H1 (cell line): ENCODE data around the gene PLXNA4. TPM values are rescaled to one million over a fixed set of nuclear protein-coding genes. Genes with fewer than 3 reads are reported as not detected.

Experiments used
- CTCF ChIA-PET: fragments of 300-600 bp; sonication (Branson Sonifier 250); formaldehyde crosslinking; loops from one replicate; lab custom pipeline; 2021; ENCODE audit not compliant: partially characterized antibody; lab: Charles Lee
- POLR2A ChIA-PET: fragments of 300-600 bp; sonication (Branson Sonifier 250); formaldehyde crosslinking; loops from one replicate; lab custom pipeline; 2021; ENCODE audit warnings: inconsistent platforms; ENCODE audit not compliant: partially characterized antibody; lab: Charles Lee
- DNase-seq, 2 experiments: peaks; one replicate each; pipeline versions ENCODE4 v3.0.0 to v3.0.0-alpha.2; 2010 to 2022; ENCODE audit warnings: low spot score in 2 of 2, low read depth in 1 of 2, mixed read lengths in 1 of 2
- FAIRE-seq: peaks from 2 replicates; lab custom pipeline; 2011; peaks lifted over from hg19 to GRCh38; lab: Jason Lieb, UNC
- H2AFZ ChIP-seq: 2 replicates; pipeline ENCODE4 v1.8.1; 2012; ENCODE audit warnings: low read length, inconsistent platforms
- H2AK5ac ChIP-seq: 2 replicates; pipeline ENCODE4 v1.6.1; 2013; ENCODE audit warnings: low read depth, low read length
- H2BK120ac ChIP-seq: replicated peaks from 2 replicates; pipeline ENCODE3; 2013; ENCODE audit warnings: low read depth, low read length, inconsistent platforms
- H2BK12ac ChIP-seq: 2 replicates; pipeline ENCODE4 v1.6.1; 2013; ENCODE audit warnings: low read depth, low read length
- H2BK15ac ChIP-seq: 2 replicates; pipeline ENCODE4 v1.6.1; 2013; ENCODE audit warnings: low read length
- H2BK20ac ChIP-seq: 2 replicates; pipeline ENCODE4 v1.6.1; 2013; ENCODE audit warnings: low read length
- H2BK5ac ChIP-seq: 2 replicates; pipeline ENCODE4 v1.6.1; 2013; ENCODE audit warnings: low read depth, low read length
- H3K14ac ChIP-seq: 2 replicates; pipeline ENCODE4 v1.6.1; 2013; ENCODE audit warnings: inconsistent platforms; ENCODE audit not compliant: insufficient read length
- H3K18ac ChIP-seq: 2 replicates; pipeline ENCODE4 v1.6.1; 2013; ENCODE audit warnings: low read length; ENCODE audit errors: extremely low read depth
- H3K23ac ChIP-seq: 2 replicates; pipeline ENCODE4 v1.6.1; 2013; ENCODE audit warnings: inconsistent platforms; ENCODE audit not compliant: insufficient read length
- H3K23me2 ChIP-seq: 2 replicates; pipeline ENCODE4 v1.6.1; 2013; ENCODE audit warnings: low read depth, low read length
- H3K27ac ChIP-seq: 2 replicates; pipeline ENCODE4 v1.6.1; 2011; ENCODE audit warnings: low read depth, low read length, inconsistent platforms
- H3K27me3 ChIP-seq, 4 experiments: replicated peaks in 1 of 4; 1 replicate in 1 of 4; 2 replicates in 3 of 4; pipeline versions ENCODE4 v1.6.1 to v1.8.1; 2011 to 2013; ENCODE audit warnings: low read length in 3 of 4, mild to moderate bottlenecking in 3 of 4, inconsistent platforms in 2 of 4, mixed read lengths in 2 of 4, moderate library complexity in 1 of 4; ENCODE audit not compliant: control insufficient read depth in 3 of 4, insufficient read depth in 3 of 4; ENCODE audit errors: extremely low read depth in 1 of 4
- H3K36me3 ChIP-seq, 4 experiments: 2 replicates each; pipeline versions ENCODE4 v1.6.1 to v1.8.1; 2011 to 2013; ENCODE audit warnings: mild to moderate bottlenecking in 4 of 4, low read length in 3 of 4, moderate library complexity in 2 of 4, control low read depth in 1 of 4, inconsistent platforms in 1 of 4; ENCODE audit not compliant: insufficient read depth in 4 of 4, control insufficient read depth in 2 of 4
- H3K4ac ChIP-seq: replicated peaks from 2 replicates; pipeline ENCODE3; 2013; ENCODE audit warnings: low read length, low read depth, mixed read lengths, inconsistent platforms; ENCODE audit not compliant: insufficient read length
- H3K4me1 ChIP-seq, 4 experiments: replicated peaks in 1 of 4; 1 replicate in 1 of 4; 2 replicates in 3 of 4; pipeline versions ENCODE4 v1.6.1 to v1.8.1; 2011 to 2013; ENCODE audit warnings: low read length in 3 of 4, inconsistent platforms in 2 of 4, mixed read lengths in 1 of 4; ENCODE audit not compliant: insufficient read depth in 4 of 4, control insufficient read depth in 3 of 4
- H3K4me2 ChIP-seq, 2 experiments: 2 replicates each; pipeline versions ENCODE4 v1.6.1 to v1.8.1; 2011 to 2013; ENCODE audit warnings: low read depth in 2 of 2, low read length in 2 of 2, control low read depth in 1 of 2, inconsistent platforms in 1 of 2, mild to moderate bottlenecking in 1 of 2; ENCODE audit not compliant: insufficient read depth in 1 of 2
- H3K4me3 ChIP-seq, 4 experiments: fragments of 200-600, 300-600 bp in 1 of 4; sonication (generic), shearing (Covaris generic), sonication (Bioruptor Twin) in 1 of 4; 2 replicates each; pipeline versions ENCODE4 v1.5.1 to v1.8.1; 2011 to 2016; ENCODE audit warnings: low read length in 4 of 4, low read depth in 3 of 4, control low read depth in 2 of 4, inconsistent platforms in 2 of 4, mild to moderate bottlenecking in 2 of 4, mixed read lengths in 1 of 4, moderate library complexity in 1 of 4; ENCODE audit not compliant: insufficient read depth in 2 of 4; ENCODE audit errors: extremely low read depth in 1 of 4
- H3K56ac ChIP-seq: replicated peaks from 2 replicates; pipeline ENCODE3; 2013; ENCODE audit warnings: low read depth, mild to moderate bottlenecking, mixed read lengths, low read length, inconsistent platforms; ENCODE audit not compliant: insufficient read length
- H3K79me1 ChIP-seq: 2 replicates; pipeline ENCODE4 v1.6.1; 2013; ENCODE audit warnings: low read depth, low read length, control low read depth
- H3K79me2 ChIP-seq, 2 experiments: 2 replicates each; pipeline versions ENCODE4 v1.6.1 to v1.8.1; 2012 to 2013; ENCODE audit warnings: low read length in 2 of 2, mild to moderate bottlenecking in 2 of 2, inconsistent platforms in 1 of 2; ENCODE audit not compliant: insufficient read depth in 2 of 2, control insufficient read depth in 1 of 2
- H3K9ac ChIP-seq, 4 experiments: replicated peaks in 1 of 4; 1 replicate in 1 of 4; 2 replicates in 3 of 4; pipeline versions ENCODE4 v1.6.1 to v1.8.1; 2011 to 2013; ENCODE audit warnings: low read depth in 3 of 4, low read length in 3 of 4, control low read depth in 2 of 4, mild to moderate bottlenecking in 2 of 4, moderate library complexity in 2 of 4, inconsistent platforms in 1 of 4; ENCODE audit errors: extremely low read depth in 1 of 4
- H3K9me3 ChIP-seq, 2 experiments: 2 replicates each; pipeline versions ENCODE4 v1.6.1 to v1.8.1; 2012 to 2013; ENCODE audit warnings: mild to moderate bottlenecking in 2 of 2, moderate library complexity in 2 of 2, control low read depth in 1 of 2, inconsistent platforms in 1 of 2, low read depth in 1 of 2, low read length in 1 of 2, mixed read lengths in 1 of 2; ENCODE audit not compliant: insufficient read depth in 2 of 2
- H4K20me1 ChIP-seq, 2 experiments: replicated peaks in 1 of 2; 2 replicates each; pipeline versions ENCODE3 to v1.8.1; 2011 to 2013; ENCODE audit warnings: inconsistent platforms in 2 of 2, low read length in 2 of 2, mild to moderate bottlenecking in 1 of 2; ENCODE audit not compliant: insufficient read depth in 2 of 2, control insufficient read depth in 1 of 2
- H4K5ac ChIP-seq: 2 replicates; pipeline ENCODE4 v1.6.1; 2013; ENCODE audit warnings: low read length, low read depth, mixed read lengths, inconsistent platforms; ENCODE audit not compliant: insufficient read length
- H4K8ac ChIP-seq: 2 replicates; pipeline ENCODE4 v1.8.0; 2013; ENCODE audit warnings: mild to moderate bottlenecking, moderate library complexity, low read length, inconsistent platforms; ENCODE audit not compliant: insufficient read depth; ENCODE audit errors: extremely low read depth
- H4K91ac ChIP-seq: replicated peaks from 2 replicates; pipeline ENCODE3; 2013; ENCODE audit warnings: low read length, mixed read lengths, inconsistent platforms; ENCODE audit not compliant: insufficient read length
- FOSL1 ChIP-seq: IDR thresholded peaks from 2 replicates; pipeline ENCODE4 v1.6.1; 2011; ENCODE audit warnings: mild to moderate bottlenecking, low read depth, low read length, moderate library complexity; ENCODE audit not compliant: insufficient read depth
- NANOG ChIP-seq: IDR thresholded peaks from 2 replicates; pipeline ENCODE4 v1.6.1; 2011; ENCODE audit warnings: low read length, low read depth, mild to moderate bottlenecking, inconsistent platforms; ENCODE audit not compliant: insufficient read depth, poor library complexity, severe bottlenecking
- SP2 ChIP-seq: IDR thresholded peaks from 2 replicates; pipeline ENCODE4 v1.6.1; 2012; ENCODE audit warnings: mild to moderate bottlenecking, low read length, inconsistent platforms
- SRF ChIP-seq: IDR thresholded peaks from 2 replicates; pipeline ENCODE4 v1.6.1; 2011; ENCODE audit warnings: mild to moderate bottlenecking, low read depth, low read length, moderate library complexity
- TAF7 ChIP-seq: optimal IDR thresholded peaks from 2 replicates; pipeline ENCODE3; 2011; ENCODE audit warnings: low read depth, mild to moderate bottlenecking, inconsistent platforms, low read length, moderate library complexity, borderline replicate concordance
- YY1 ChIP-seq: IDR thresholded peaks from 2 replicates; pipeline ENCODE4 v1.6.1; 2011; ENCODE audit warnings: low read depth, mild to moderate bottlenecking, low read length
- WGBS, 2 experiments: shearing (Covaris generic) in 1 of 2; methylation state at CpG; one replicate each; pipeline versions ENCODE4 v1.1.6 to v1.1.7; 2013 to 2015; ENCODE audit warnings: low lambda C conversion rate in 2 of 2, mixed read lengths in 2 of 2, inconsistent platforms in 1 of 2, low coverage in 1 of 2, missing lambda C conversion rate in 1 of 2; ENCODE audit not compliant: insufficient replicate concordance in 2 of 2, insufficient coverage in 1 of 2, insufficient read length in 1 of 2; ENCODE audit errors: extremely low coverage in 1 of 2, missing lambda C conversion rate in 1 of 2; 5-methylcytosine and 5-hydroxymethylcytosine counted together
- polyA plus RNA-seq, 7 experiments: library from polyadenylated mRNA; depleted of rRNA in 3 of 7; stranded (reverse) in 5 of 7; unstranded in 2 of 7; fragments of >200 nt in 5 of 7; fragments of 200-250 nt in 2 of 7; gene quantifications; 1 replicate in 5 of 7; 2 replicates in 1 of 7; 4 replicates in 1 of 7; pipeline versions ENCODE4 v1.2.1 to v1.2.3, GENCODE V29; 2011 to 2013; ENCODE audit warnings: missing spikeins in 2 of 7, mixed read lengths in 2 of 7
- total RNA-seq: library from RNA; stranded (reverse); fragmentation: NEBNext Ultra II Directional; extraction: Animal tissue kit (Norgen Biotek cat#: 25700); gene quantifications from 2 replicates; pipeline ENCODE4 v1.2.1, GENCODE V29; 2021
- TF ChIP-seq, protein P1 (sequence below): IDR thresholded peaks from 2 replicates; pipeline ENCODE4 v1.6.1; 2012; ENCODE audit warnings: inconsistent platforms

The PLXNA4 gene
- total and polyA plus RNA-seq, 2 of the 8 experiments (the other 6 are each of a cell fraction or from before 2014, with no cell fraction given): 0.76 to 0.79 TPM

- Histone ChIP-seq H2AFZ (no peak overlapping the region), H3K27me3 (peaks cover 30 to 55% (median 40%) of the 10 kb centered on the region in 4 experiments), H3K23ac (no peak overlapping the region)
- TF ChIP-seq NANOG (no peak), TAF7 (no peak), SP2 (no peak), FOSL1 (no peak), YY1 (no peak), SRF (no peak)
- TF ChIP-seq, protein P1, sequence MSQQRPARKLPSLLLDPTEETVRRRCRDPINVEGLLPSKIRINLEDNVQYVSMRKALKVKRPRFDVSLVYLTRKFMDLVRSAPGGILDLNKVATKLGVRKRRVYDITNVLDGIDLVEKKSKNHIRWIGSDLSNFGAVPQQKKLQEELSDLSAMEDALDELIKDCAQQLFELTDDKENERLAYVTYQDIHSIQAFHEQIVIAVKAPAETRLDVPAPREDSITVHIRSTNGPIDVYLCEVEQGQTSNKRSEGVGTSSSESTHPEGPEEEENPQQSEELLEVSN: no peak
These were observed 6.2 kb downstream of the PLXNA4 start for GRCh38 chr7:132569884-132570614.

More at GRCh38 chr7:132569884-132570614, 6.2 kb downstream of the PLXNA4 start:
- no peak overlapping the region for H4K5ac ChIP-seq
- no peak for FAIRE-seq
- no peak overlapping the region for H3K9ac ChIP-seq
- no peak overlapping the region for H4K8ac ChIP-seq
- H4K91ac ChIP-seq: no peak overlapping the region
- CTCF ChIA-PET: interaction anchor here (1.2 to 1.8 kb wide), 5 partner anchors 8 to 188 kb away, joined by 3 to 7 read pairs (median 4); no protein-coding TSS in a partner anchor
- no peaks in the 10 kb centered on the region; the same call in 1 of the 2 replicates for H3K23me2 ChIP-seq
- H3K4me1 ChIP-seq: peaks cover 12 to 30% (median 17%) of the 10 kb centered on the region in 4 experiments; a peak in 6 of 7 replicates
- H3K79me1 ChIP-seq: no peaks in the 10 kb centered on the region
- H2BK20ac ChIP-seq: no peak overlapping the region
- peaks cover 0 to 4% of the 10 kb centered on the region in 2 experiments for H4K20me1 ChIP-seq
- H3K14ac ChIP-seq: no peak overlapping the region
- H2AK5ac ChIP-seq: no peak overlapping the region
- no peaks in the 10 kb centered on the region for H3K36me3 ChIP-seq
- H3K4ac ChIP-seq: no peak overlapping the region
- DNase-seq: no peak
- H2BK120ac ChIP-seq: no peak overlapping the region
- no peak overlapping the region for H3K56ac ChIP-seq
- no peak overlapping the region for H3K18ac ChIP-seq
- no peak overlapping the region for H2BK5ac ChIP-seq
- no peaks in the 10 kb centered on the region for H3K9me3 ChIP-seq
- H3K79me2 ChIP-seq: no peaks in the 10 kb centered on the region
- H2BK12ac ChIP-seq: no peak overlapping the region
- no peak overlapping the region for H3K27ac ChIP-seq
- H3K4me2 ChIP-seq: no peak overlapping the region
- POLR2A ChIA-PET: no interaction called here
- whole genome bisulfite sequencing, 2 experiments: 83% methylated on average over 9 of the region's 9 CpGs; no CpG with 5 or more reads in 1 of the 2 experiments
- no peak overlapping the region for H3K4me3 ChIP-seq
- H2BK15ac ChIP-seq: no peak overlapping the region
